ENCODE data around the gene LRRC75A.

DNA sequence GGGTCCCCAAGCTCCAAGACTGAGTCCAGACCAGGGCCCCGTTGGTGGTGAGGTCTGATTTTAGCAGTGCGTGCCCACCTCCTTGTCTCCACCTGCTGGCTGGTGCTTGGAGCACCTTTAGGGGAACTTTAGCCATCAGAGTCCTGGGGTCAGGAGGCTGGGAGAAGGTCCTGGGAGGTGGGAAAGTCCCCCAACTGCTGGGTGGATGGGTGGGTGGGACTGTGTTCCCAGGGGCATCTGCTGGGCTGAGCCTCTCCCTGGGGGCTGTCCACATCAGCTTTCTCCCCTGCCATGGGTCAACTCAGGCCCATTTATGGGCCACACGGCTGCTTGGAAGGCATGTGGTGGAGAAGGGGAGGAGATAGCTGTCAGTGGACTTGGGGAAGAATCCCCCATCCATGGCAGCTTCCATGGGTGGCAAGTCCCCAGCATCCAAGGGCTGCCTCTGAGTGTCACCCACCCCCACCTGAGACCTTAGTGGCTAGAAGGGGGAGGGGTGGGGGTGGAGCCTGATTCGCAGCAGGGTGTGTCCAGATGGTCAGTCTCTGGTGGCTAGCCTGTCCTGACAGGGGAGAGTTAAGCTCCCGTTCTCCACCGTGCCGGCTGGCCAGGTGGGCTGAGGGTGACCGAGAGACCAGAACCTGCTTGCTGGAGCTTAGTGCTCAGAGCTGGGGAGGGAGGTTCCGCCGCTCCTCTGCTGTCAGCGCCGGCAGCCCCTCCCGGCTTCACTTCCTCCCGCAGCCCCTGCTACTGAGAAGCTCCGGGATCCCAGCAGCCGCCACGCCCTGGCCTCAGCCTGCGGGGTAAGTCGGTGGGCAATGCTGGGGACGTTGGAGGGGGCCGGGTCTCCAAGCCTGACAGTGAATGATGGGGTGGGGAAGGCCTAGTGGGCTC is 76.7 kb downstream of the LRRC75A start, which contains the start of gene TRPV2:
- TF ChIP-seq, protein P1, sequence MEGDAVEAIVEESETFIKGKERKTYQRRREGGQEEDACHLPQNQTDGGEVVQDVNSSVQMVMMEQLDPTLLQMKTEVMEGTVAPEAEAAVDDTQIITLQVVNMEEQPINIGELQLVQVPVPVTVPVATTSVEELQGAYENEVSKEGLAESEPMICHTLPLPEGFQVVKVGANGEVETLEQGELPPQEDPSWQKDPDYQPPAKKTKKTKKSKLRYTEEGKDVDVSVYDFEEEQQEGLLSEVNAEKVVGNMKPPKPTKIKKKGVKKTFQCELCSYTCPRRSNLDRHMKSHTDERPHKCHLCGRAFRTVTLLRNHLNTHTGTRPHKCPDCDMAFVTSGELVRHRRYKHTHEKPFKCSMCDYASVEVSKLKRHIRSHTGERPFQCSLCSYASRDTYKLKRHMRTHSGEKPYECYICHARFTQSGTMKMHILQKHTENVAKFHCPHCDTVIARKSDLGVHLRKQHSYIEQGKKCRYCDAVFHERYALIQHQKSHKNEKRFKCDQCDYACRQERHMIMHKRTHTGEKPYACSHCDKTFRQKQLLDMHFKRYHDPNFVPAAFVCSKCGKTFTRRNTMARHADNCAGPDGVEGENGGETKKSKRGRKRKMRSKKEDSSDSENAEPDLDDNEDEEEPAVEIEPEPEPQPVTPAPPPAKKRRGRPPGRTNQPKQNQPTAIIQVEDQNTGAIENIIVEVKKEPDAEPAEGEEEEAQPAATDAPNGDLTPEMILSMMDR (IDR thresholded peaks at IDR 0.05): peak in 4 of 6 experiments; percentile 26 to 50 (median 31)
- no peak for TF ChIP-seq POLR2A (IDR thresholded peaks at IDR 0.05)
